Uterine smooth muscle cell (primary cell): ENCODE data around the gene SEMA6B. TPM values are rescaled to one million over a fixed set of nuclear protein-coding genes. Genes with fewer than 3 reads are reported as not detected.

ENCODE experiments used
- total RNA-seq: library from RNA; depleted of rRNA; stranded (reverse); fragments of >200 nt; gene quantifications from 2 replicates; pipeline ENCODE4 v1.2.3, GENCODE V29; 2014

SEMA6B gene
- total RNA-seq, result under 0.01 and 0.11 TPM in 2 replicates

GRCh38 chr19:4559569-4559968, at the start of gene SEMA6B:
TSS of gene SEMA6B (minus strand) at chr19:4559684. CDS start at chr19:4558457, 1,227 bp downstream.

GRCh38 chr19:4539693-4540581, 19.5 kb downstream of the SEMA6B start, which contains the start of gene LRG1:
TSS of gene LRG1 (minus strand) at chr19:4540036. CDS start at chr19:4540013, 23 bp downstream.

GRCh38 chr19:4534836-4535658, 24.4 kb downstream of the SEMA6B start, which contains the start of gene PLIN5:
TSS of gene PLIN5 (minus strand) at chr19:4535224. CDS start at chr19:4534074, 1,150 bp downstream.

GRCh38 chr19:4518345-4519171, 40.9 kb downstream of the SEMA6B start, which contains the start of gene PLIN4:
TSS of gene PLIN4 (minus strand) at chr19:4518486. CDS start at chr19:4518272, 214 bp downstream.

Other genes starting within 250 kb of the SEMA6B start
- 5.9 and 7.5 TPM in 2 replicates for gene STAP2, start 220.9 kb downstream of the SEMA6B start, total RNA-seq
- gene MPND, start 216.1 kb downstream of the SEMA6B start, total RNA-seq, result 5.6 and 7.9 TPM in 2 replicates
- 29.1 and 36.1 TPM in 2 replicates for gene SH3GL1, start 159.1 kb downstream of the SEMA6B start, total RNA-seq
- gene CHAF1A, start 157.0 kb downstream of the SEMA6B start, total RNA-seq, result 10.1 and 29.7 TPM in 2 replicates
- 106 and 123 TPM in 2 replicates for gene UBXN6, start 101.9 kb downstream of the SEMA6B start, total RNA-seq
- 66.8 and 70.1 TPM in 2 replicates for gene HDGFL2, start 87.4 kb downstream of the SEMA6B start, total RNA-seq
- 0.55 and 4.0 TPM in 2 replicates for gene PLIN4, start 41.2 kb downstream of the SEMA6B start, total RNA-seq
- not detected in 2 replicates for gene PLIN5, start 24.5 kb downstream of the SEMA6B start, total RNA-seq
- gene LRG1, start 19.6 kb downstream of the SEMA6B start, total RNA-seq, result not detected in 2 replicates
- gene TNFAIP8L1, start 79.8 kb upstream of the SEMA6B start, total RNA-seq, result 3.4 and 6.5 TPM in 2 replicates
- gene MYDGF, start 110.7 kb upstream of the SEMA6B start, total RNA-seq, result 235 and 323 TPM in 2 replicates
- gene DPP9, start 164.2 kb upstream of the SEMA6B start, total RNA-seq, result 36.4 and 48.0 TPM in 2 replicates
- 11.9 and 13.7 TPM in 2 replicates for gene FEM1A, start 232.1 kb upstream of the SEMA6B start, total RNA-seq